K562 (cell line): Measurements from ENCODE around the gene TXNDC15.

Experiments
- CHD1 ChIP-seq: fragments of 200-600 bp; sonication (generic); IDR thresholded peaks from one replicate; pipeline ENCODE4 v1.6.1; 2012; ENCODE audit warnings: mild to moderate bottlenecking, moderate library complexity, low read length, inconsistent platforms
- MEIS2 ChIP-seq: fragments of 450-650 bp; IDR thresholded peaks from 2 replicates; pipeline ENCODE4 v1.6.1; 2014; ENCODE audit warnings: mild to moderate bottlenecking; ENCODE audit not compliant: partially characterized antibody
- NFXL1 ChIP-seq: fragments of 450-650 bp; formaldehyde crosslinking; IDR thresholded peaks from 2 replicates; pipeline ENCODE4 v1.4.0; 2021; ENCODE audit warnings: mild to moderate bottlenecking
- POLR2AphosphoS5 ChIP-seq: IDR thresholded peaks from 2 replicates; pipeline ENCODE4 v1.6.1; 2011; ENCODE audit warnings: mild to moderate bottlenecking, low read depth, low read length, moderate library complexity; ENCODE audit not compliant: control insufficient read depth, insufficient read depth
- RAD21 ChIP-seq, 2 experiments: fragments of 250-450 bp in 1 of 2; fragments of 450-650 bp in 1 of 2; sonication (Bioruptor Pico) in 1 of 2; formaldehyde crosslinking in 1 of 2; IDR thresholded peaks in 1 of 2; conservative IDR thresholded peaks in 1 of 2; 2 replicates each; pipeline versions ENCODE4 v1.4.0 to v1.8.0; 2020 to 2022; ENCODE audit warnings: mild to moderate bottlenecking in 2 of 2, moderate library complexity in 1 of 2
- SUPT5H ChIP-seq: fragments of 450-650 bp; IDR thresholded peaks from 2 replicates; pipeline ENCODE4 v1.6.1; 2016
- XRCC3 ChIP-seq: fragments of 450-650 bp; IDR thresholded peaks from 2 replicates; pipeline ENCODE4 v1.6.1; 2017; ENCODE audit warnings: mild to moderate bottlenecking, moderate library complexity
- TF ChIP-seq, protein P1 (sequence below): fragments of 250-450 bp; sonication (Bioruptor Pico); IDR thresholded peaks from 2 replicates; pipeline ENCODE4 v1.4.0; 2020; ENCODE audit warnings: mild to moderate bottlenecking, moderate library complexity
- TF ChIP-seq, protein P2 (sequence below): fragments of 450-650 bp; formaldehyde crosslinking; IDR thresholded peaks from 2 replicates; pipeline ENCODE4 v1.4.0; 2020; ENCODE audit warnings: mild to moderate bottlenecking, moderate library complexity
- TF ChIP-seq, protein P3 (sequence below): fragments of 450-650 bp; IDR thresholded peaks from 2 replicates; pipeline ENCODE4 v1.6.1; 2016
- TF ChIP-seq, protein P4 (sequence below): fragments of 450-650 bp; conservative IDR thresholded peaks from 2 replicates; pipeline ENCODE4 v1.6.1; 2016; ENCODE audit warnings: missing genetic modification characterization, low read depth, mild to moderate bottlenecking, missing compliant biosample characterization, moderate library complexity
- TF ChIP-seq, protein P5 (sequence below): IDR thresholded peaks from 2 replicates; pipeline ENCODE4 v1.6.1; 2014; ENCODE audit warnings: antibody characterized with exemption

DNA sequence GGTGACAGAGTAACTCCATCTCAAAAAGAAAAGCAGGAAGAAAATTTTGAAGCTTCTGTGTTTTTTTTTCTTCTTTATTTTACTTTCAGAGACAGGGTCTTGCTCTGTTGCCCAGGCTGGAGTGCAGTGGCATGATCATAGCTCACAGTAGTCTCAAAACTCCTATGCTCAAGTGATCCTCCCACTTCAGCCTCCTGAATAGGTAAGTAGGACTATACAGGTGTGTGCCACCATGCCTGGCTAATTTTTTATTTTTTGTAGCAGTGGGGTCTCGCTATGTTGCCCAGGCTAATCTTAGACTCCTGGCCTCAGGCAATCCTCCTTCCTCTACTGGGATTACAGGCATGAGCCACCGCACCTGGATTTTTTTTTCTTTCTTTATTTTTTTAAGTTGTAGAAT lies 38.5 kb upstream of the TXNDC15 start:
- TF ChIP-seq, protein P1, sequence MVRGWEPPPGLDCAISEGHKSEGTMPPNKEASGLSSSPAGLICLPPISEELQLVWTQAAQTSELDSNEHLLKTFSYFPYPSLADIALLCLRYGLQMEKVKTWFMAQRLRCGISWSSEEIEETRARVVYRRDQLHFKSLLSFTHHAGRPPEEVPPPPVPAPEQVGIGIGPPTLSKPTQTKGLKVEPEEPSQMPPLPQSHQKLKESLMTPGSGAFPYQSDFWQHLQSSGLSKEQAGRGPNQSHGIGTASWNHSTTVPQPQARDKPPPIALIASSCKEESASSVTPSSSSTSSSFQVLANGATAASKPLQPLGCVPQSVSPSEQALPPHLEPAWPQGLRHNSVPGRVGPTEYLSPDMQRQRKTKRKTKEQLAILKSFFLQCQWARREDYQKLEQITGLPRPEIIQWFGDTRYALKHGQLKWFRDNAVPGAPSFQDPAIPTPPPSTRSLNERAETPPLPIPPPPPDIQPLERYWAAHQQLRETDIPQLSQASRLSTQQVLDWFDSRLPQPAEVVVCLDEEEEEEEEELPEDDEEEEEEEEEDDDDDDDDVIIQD (CRISPR knock-in tag) = no peak
- no peak for TF ChIP-seq XRCC3
- no peak for TF ChIP-seq CHD1
- no peak for TF ChIP-seq NFXL1 (CRISPR knock-in tag)
- no peak for TF ChIP-seq POLR2AphosphoS5
- TF ChIP-seq, protein P2, sequence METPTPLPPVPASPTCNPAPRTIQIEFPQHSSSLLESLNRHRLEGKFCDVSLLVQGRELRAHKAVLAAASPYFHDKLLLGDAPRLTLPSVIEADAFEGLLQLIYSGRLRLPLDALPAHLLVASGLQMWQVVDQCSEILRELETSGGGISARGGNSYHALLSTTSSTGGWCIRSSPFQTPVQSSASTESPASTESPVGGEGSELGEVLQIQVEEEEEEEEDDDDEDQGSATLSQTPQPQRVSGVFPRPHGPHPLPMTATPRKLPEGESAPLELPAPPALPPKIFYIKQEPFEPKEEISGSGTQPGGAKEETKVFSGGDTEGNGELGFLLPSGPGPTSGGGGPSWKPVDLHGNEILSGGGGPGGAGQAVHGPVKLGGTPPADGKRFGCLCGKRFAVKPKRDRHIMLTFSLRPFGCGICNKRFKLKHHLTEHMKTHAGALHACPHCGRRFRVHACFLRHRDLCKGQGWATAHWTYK (CRISPR knock-in tag) = no peak
- TF ChIP-seq, protein P3, sequence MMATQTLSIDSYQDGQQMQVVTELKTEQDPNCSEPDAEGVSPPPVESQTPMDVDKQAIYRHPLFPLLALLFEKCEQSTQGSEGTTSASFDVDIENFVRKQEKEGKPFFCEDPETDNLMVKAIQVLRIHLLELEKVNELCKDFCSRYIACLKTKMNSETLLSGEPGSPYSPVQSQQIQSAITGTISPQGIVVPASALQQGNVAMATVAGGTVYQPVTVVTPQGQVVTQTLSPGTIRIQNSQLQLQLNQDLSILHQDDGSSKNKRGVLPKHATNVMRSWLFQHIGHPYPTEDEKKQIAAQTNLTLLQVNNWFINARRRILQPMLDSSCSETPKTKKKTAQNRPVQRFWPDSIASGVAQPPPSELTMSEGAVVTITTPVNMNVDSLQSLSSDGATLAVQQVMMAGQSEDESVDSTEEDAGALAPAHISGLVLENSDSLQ = no peak
- TF ChIP-seq, protein P4, sequence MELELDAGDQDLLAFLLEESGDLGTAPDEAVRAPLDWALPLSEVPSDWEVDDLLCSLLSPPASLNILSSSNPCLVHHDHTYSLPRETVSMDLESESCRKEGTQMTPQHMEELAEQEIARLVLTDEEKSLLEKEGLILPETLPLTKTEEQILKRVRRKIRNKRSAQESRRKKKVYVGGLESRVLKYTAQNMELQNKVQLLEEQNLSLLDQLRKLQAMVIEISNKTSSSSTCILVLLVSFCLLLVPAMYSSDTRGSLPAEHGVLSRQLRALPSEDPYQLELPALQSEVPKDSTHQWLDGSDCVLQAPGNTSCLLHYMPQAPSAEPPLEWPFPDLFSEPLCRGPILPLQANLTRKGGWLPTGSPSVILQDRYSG = no peak
- TF ChIP-seq RAD21 (CRISPR knock-in tag; conservative IDR thresholded peaks at IDR 0.05 in 1 of 2, IDR thresholded peaks at IDR 0.05 in 1 of 2) = no peak
- no peak for TF ChIP-seq MEIS2
- TF ChIP-seq, protein P5, sequence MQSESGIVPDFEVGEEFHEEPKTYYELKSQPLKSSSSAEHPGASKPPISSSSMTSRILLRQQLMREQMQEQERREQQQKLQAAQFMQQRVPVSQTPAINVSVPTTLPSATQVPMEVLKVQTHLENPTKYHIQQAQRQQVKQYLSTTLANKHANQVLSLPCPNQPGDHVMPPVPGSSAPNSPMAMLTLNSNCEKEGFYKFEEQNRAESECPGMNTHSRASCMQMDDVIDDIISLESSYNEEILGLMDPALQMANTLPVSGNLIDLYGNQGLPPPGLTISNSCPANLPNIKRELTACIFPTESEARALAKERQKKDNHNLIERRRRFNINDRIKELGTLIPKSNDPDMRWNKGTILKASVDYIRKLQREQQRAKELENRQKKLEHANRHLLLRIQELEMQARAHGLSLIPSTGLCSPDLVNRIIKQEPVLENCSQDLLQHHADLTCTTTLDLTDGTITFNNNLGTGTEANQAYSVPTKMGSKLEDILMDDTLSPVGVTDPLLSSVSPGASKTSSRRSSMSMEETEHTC = no peak
- TF ChIP-seq SUPT5H = no peak
